Medulla oblongata (tissue), 1 donor: ENCODE measurements around the gene ANGPTL4.
"Not testable (repeated sequence)": the region's sequence is repeated elsewhere in the genome, so short reads cannot be mapped to it uniquely, and the experiment has no call there.

ENCODE experiments used
- DNase-seq: peaks from one replicate; pipeline ENCODE4 v3.0.0-alpha.2; 2015; ENCODE audit errors: extremely low spot score

Gene ANGPTL4

GRCh38 chr19:8361921-8362793, 1.8 kb upstream of the ANGPTL4 start:
- DNase-seq, result peak; percentile 83

GRCh38 chr19:8366121-8366581, 2.2 kb downstream of the ANGPTL4 start:
- no peak for DNase-seq

DNA sequence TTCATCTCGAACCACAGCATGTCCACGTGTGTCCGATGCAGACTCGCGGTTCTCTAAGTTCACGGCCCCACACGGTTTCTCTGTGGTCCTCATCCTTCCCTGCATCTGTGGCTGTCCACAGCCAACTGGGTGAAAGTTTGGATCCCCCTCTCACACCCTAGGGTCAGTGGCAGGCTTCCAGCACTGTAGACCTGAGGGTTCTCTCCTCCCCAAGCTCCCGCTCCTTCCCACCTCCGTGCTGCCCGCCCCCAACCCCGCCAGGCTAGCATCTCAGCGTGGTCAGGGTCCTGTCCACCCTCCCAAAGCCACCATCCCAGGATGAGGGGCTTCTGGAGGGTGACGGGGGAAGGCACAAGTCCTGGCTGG, 3.0 kb downstream of the ANGPTL4 start:
- DNase-seq, result no peak

GRCh38 chr19:8367327-8368001, 3.5 kb downstream of the ANGPTL4 start:
- peak; percentile 90 for DNase-seq

DNA sequence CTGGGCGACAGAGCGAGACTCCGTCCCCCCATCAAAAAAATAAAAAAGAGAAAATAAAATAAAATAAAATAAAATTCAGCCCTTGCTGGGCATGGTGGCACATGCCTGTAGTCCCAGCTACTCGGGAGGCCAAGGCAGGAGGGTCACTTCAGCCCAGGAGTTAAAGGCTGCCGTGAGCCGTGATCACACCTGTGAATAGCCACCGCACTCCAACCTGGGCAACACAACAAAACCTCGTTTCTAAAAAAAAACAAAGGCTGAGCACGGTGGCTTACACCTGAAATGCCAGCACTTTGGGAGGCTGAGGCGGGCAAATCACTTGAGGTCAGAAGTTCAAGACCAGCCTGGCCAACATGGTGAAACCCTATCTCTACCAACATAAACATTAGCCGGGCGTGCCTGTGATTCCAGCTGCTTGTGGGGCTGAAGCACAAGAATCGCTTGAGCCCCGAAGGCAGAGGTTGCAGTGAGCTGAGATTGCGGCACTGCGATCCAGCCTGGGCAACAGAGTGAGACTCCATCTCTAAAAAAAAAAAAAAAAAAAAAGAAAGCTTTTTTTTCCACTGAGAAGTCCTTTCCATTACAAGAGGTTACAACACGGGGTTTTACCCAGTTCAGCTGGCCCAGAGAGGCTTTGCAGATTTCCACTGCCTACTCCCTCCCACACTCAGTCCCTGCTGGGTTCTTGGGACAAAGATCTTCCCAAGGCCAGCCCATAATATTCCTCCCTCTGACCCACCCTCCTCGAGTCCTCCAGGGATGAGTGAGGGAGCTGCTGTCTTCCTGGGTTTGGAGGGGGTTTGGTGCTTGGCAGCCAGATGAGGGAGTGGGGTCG, 6.4 kb downstream of the ANGPTL4 start:
- DNase-seq, result no peak

- DNase-seq, result no peak
Observed at GRCh38 chr19:8371011-8371804, 7.3 kb downstream of the ANGPTL4 start.

DNA sequence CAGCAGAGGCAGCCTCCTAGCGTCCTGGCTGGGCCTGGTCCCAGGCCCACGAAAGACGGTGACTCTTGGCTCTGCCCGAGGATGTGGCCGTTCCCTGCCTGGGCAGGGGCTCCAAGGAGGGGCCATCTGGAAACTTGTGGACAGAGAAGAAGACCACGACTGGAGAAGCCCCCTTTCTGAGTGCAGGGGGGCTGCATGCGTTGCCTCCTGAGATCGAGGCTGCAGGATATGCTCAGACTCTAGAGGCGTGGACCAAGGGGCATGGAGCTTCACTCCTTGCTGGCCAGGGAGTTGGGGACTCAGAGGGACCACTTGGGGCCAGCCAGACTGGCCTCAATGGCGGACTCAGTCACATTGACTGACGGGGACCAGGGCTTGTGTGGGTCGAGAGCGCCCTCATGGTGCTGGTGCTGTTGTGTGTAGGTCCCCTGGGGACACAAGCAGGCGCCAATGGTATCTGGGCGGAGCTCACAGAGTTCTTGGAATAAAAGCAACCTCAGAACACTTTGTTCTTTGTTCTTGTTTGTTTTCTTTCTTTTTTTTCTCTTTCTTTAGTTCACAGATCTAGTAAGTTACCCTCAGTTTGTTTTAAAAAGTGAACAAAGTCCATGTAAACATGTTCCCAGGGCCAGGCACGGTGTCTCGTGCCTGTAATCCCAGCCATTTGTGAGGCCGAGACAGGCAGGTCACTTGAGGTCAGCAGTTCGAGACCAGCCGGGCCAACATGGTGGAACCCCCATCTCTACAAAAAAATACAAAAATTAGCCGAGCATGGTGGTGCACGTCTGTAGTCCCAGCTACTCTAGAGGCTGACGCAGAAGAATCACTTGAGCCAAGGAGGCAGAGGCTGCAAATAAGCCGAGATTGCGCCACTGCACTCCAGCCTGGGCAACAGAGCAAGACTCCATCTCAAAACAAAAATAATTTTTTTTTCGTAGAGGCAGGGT, 10.2 kb downstream of the ANGPTL4 start:
- DNase-seq, result no peak

DNA sequence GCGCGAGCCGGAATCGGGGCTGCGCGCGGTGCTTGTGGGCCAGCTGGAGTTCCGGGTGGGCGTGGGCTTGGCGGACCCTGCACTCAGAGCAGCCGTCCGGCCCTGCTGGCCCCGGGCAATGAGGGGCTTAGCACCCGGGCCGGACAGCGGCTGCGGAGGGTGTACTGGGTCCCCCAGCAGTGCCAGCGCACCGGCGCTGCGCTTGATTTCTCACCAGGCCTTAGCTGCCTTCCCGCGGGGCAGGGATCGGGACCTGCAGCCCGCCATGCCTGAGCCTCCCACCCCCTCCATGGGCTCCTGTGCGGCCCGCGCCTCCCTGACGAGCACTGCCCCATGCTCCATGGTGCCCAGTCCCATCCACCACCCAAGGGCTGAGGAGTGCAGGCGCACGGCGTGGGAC, 11.8 kb downstream of the ANGPTL4 start:
- not testable (repeated sequence) for DNase-seq

GRCh38 chr19:8376373-8376974, 12.5 kb downstream of the ANGPTL4 start:
- DNase-seq, result not testable (repeated sequence)

DNA sequence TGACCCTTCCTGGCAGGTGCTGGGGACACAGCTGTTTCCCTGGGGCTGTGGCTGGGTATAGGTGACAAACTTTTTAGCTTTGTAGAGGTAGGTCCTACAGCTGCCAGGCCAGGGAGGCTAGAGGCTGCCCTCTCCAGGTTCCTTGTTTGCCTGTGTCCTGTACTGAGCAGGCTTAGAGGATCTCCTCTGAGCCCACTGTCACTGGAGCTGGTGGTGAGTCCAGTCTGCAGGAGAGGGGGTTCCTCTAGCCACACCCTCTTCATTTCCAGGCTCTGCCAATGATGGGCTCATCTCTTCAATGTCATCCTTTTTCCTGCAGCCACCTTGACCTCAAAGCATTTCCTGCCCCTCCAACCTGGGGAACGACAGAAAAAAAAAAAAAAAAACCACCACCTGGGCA, 13.6 kb downstream of the ANGPTL4 start:
- no peak for DNase-seq

- DNase-seq, result not testable (repeated sequence)
Observed at GRCh38 chr19:8379156-8379891, 15.4 kb downstream of the ANGPTL4 start.

DNA sequence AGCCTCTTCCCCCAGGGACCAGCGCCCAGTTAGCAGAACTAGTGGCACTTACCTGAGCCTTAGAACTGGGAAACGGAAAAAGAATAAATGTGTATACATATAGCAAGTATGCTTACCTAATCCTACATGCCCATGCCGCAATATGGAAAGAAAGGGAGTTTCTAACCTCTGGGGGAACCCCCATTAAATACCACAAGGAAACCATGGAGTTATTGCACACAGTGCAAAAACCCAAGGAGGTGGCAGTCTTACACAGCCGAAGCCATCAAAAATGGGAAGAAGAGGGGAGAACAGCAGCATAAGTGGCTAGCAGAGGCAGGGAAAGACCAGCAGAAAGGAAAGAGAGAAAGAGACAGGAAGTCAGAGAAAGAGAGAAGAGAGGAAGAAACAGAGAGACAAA, 20.6 kb downstream of the ANGPTL4 start:
- not testable (repeated sequence) for DNase-seq

- not testable (repeated sequence) for DNase-seq
Observed at GRCh38 chr19:8385103-8385502, 21.1 kb downstream of the ANGPTL4 start.

DNA sequence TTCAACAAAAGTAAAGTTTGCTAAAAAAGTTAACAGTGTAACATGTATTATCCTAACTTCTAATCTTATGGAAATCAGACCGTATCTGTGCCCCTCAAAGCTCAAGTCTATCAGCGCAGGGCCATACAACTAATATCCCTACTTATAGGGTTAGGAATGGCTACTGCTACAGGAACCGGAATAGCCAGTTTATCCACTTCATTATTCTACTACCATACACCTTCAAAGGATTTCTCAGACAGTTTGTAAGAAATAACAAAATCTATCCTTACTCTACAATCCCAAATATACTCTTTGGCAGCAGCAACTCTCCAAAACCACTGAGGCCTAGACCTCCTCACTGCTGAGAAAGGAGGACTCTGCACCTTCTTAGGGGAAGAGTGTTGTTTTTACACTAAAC, 21.6 kb downstream of the ANGPTL4 start:
- not testable (repeated sequence) for DNase-seq

DNA sequence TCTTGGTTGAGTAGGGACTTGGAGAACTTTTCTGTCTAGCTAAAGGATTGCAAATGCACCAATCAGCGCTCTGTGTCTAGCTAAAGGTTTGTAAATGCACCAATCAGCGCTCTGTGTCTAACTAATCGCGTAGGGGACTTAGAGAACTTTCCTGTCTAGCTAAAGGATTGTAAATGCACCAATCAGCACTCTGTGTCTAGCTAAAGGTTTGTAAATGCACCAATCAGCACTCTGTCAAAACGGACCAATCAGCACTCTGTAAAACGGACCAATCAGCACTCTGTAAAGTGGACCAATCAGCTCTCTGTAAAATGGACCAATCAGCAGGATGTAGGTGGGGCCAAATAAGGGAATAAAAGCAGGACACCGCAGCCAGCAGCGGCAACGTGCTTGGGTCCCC, 22.5 kb downstream of the ANGPTL4 start:
- not testable (repeated sequence) for DNase-seq

DNA sequence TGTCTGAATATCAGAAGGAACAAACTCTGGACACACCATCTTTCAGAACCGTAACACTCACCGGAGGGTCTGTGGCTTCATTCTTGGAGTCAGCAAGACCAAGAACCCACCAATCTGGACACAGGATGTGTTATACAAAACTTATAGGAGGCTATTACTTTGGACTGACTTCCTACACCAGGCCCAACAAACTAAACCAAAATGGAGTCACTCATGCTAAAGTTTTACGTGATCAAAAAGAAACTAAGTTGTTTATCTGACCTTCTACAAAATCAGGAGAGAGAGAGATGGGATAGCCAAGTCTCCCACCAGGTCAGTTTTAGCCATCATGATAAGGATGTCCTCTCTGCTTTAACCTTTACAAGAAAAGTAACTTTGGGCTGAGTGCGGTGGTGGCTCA, 23.0 kb downstream of the ANGPTL4 start:
- DNase-seq, result no peak

- DNase-seq, result no peak
Observed at GRCh38 chr19:8387688-8388611, 24.0 kb downstream of the ANGPTL4 start.

- no peak for DNase-seq
Observed at GRCh38 chr19:8388612-8388958, 24.6 kb downstream of the ANGPTL4 start.
